Esophagus squamous epithelium (tissue), 5 donors: ENCODE measurements around the gene ATP10D. TPM values are rescaled to one million over a fixed set of nuclear protein-coding genes. Genes with fewer than 3 reads are reported as not detected.
"Not testable (repeated sequence)": the region's sequence is repeated elsewhere in the genome, so short reads cannot be mapped to it uniquely, and the experiment has no call there.

Source experiments
- DNase-seq: peaks from one replicate; lab custom pipeline; 2025; lab: John Stamatoyannopoulos, UW
- H3K27ac ChIP-seq, 4 donors: fragments of 200-600 bp; sonication (generic); one replicate each; pipeline ENCODE4 v1.5.1; 2016 to 2019; ENCODE audit warnings: mild to moderate bottlenecking in 1 of 4
- H3K27me3 ChIP-seq, 4 donors: fragments of 200-600 bp; sonication (generic); 1 replicate in 3 of 4; 2 replicates in 1 of 4; pipeline versions ENCODE4 v1.5.1 to v1.6.0; 2017 to 2021; ENCODE audit warnings: antibody characterized with exemption in 1 of 4
- H3K36me3 ChIP-seq, 3 donors: fragments of 200-600 bp; sonication (generic); one replicate each; pipeline ENCODE4 v1.5.1; 2016 to 2019
- H3K4me1 ChIP-seq, 3 donors: fragments of 200-600 bp; sonication (generic); one replicate each; pipeline ENCODE4 v1.5.1; 2017 to 2019
- H3K4me3 ChIP-seq, 4 donors: fragments of 200-600 bp; sonication (generic); 1 replicate in 3 of 4; 2 replicates in 1 of 4; pipeline ENCODE4 v1.5.1; 2016 to 2019; ENCODE audit warnings: mild to moderate bottlenecking in 2 of 4, moderate library complexity in 1 of 4
- H3K9me3 ChIP-seq, 3 donors: fragments of 200-600 bp; sonication (generic); one replicate each; pipeline ENCODE4 v1.5.1; 2016 to 2019
- POLR2A ChIP-seq, 4 donors: fragments of 450-650 bp; IDR thresholded peaks; one replicate each; pipeline ENCODE4 v1.6.1; 2017; ENCODE audit warnings: antibody characterized with exemption in 4 of 4, mild to moderate bottlenecking in 4 of 4, moderate library complexity in 3 of 4
- WGBS, 2 donors: methylation state at CpG; one replicate each; pipeline ENCODE4 v1.1.5; 2018; 5-methylcytosine and 5-hydroxymethylcytosine counted together
- intact Hi-C: fragments of 100-400 bp; cut with DNase I; formaldehyde crosslinking; loops from one replicate; pipeline ENCODE4 v1.15.0; 2022
- total RNA-seq, 4 donors: library from RNA; depleted of rRNA; stranded (reverse); fragments of >200 nt; gene quantifications; one replicate each; pipeline ENCODE4 v1.1.0, GENCODE V29; 2016
- TF ChIP-seq, protein P1 (sequence below), 6 experiments: fragments of 450-650 bp in 4 of 6; fragments of 200-600 bp in 2 of 6; sonication (generic) in 2 of 6; IDR thresholded peaks; one replicate each; pipeline ENCODE4 v1.5.1; 2016 to 2019; ENCODE audit warnings: antibody characterized with exemption in 6 of 6, mild to moderate bottlenecking in 4 of 6, moderate library complexity in 4 of 6
- donor health status: DM: yes; HTN: yes; CAD: no.

The ATP10D gene
- total RNA-seq, 4 donors from 2014 or later: 18.6 to 31.5 (median 27.8) TPM

DNA sequence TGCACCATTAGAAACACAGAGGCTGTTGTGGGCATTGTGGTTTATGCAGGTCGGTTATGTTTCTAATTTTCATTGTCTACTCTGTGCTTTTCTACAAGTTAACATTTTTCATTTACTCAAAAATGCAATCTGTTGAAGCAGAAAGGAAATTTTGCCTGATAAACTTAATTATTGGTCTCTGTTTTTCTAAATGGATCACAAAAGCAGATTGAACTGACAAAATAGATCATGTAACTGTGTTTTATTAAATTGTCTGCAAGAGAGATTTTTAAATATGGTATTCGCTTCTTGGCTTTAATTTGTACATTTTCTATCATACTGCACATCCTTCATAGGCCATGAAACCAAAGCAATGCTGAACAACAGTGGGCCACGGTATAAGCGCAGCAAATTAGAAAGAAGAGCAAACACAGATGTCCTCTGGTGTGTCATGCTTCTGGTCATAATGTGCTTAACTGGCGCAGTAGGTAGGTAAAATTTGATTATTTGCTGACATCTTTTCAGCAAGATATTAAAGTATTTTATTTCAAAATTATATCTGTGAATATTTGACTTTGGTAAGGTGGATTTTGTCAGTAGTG lies 50.6 kb downstream of the ATP10D start:
- WGBS, 2 donors: 81 to 92% methylated on average over 5 of the region's 5 CpGs
- no peaks in the 10 kb centered on the region for H3K27me3 ChIP-seq
- intact Hi-C loops: no loop called here
- peaks cover 0 to 79% (median 0%) of the 10 kb centered on the region in 3 donors for H3K36me3 ChIP-seq
- H3K9me3 ChIP-seq: no peaks in the 10 kb centered on the region
- H3K4me3 ChIP-seq: no peak overlapping the region
- no peak overlapping the region for H3K27ac ChIP-seq
- no peak for DNase-seq
- TF ChIP-seq POLR2A (IDR thresholded peaks at IDR 0.05): no peak
- TF ChIP-seq, protein P1, sequence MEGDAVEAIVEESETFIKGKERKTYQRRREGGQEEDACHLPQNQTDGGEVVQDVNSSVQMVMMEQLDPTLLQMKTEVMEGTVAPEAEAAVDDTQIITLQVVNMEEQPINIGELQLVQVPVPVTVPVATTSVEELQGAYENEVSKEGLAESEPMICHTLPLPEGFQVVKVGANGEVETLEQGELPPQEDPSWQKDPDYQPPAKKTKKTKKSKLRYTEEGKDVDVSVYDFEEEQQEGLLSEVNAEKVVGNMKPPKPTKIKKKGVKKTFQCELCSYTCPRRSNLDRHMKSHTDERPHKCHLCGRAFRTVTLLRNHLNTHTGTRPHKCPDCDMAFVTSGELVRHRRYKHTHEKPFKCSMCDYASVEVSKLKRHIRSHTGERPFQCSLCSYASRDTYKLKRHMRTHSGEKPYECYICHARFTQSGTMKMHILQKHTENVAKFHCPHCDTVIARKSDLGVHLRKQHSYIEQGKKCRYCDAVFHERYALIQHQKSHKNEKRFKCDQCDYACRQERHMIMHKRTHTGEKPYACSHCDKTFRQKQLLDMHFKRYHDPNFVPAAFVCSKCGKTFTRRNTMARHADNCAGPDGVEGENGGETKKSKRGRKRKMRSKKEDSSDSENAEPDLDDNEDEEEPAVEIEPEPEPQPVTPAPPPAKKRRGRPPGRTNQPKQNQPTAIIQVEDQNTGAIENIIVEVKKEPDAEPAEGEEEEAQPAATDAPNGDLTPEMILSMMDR (IDR thresholded peaks at IDR 0.05): no peak
- H3K4me1 ChIP-seq: peaks cover 5 to 20% (median 17%) of the 10 kb centered on the region in 3 donors

DNA sequence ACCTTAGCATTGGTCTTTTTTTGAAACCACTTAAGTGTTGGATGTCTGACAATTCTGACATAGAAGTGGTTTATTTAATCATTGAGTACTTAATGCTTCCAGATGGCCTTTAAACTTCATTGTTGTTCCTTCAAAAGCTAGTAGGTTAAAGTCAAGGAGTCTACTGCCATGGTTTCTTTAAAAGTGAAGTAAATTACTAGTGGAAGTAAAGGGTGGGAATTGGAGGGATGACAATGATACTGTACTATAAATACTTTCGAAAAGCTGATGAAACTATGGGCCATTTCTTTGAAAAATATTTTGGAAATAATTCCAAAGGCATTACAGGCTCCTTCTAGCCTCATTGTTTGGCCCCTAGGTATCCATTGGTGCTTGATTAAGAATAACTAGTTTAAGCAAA lies 51.9 kb downstream of the ATP10D start:
- no peak for DNase-seq
- no peak overlapping the region for H3K27ac ChIP-seq
- TF ChIP-seq POLR2A (IDR thresholded peaks at IDR 0.05): no peak
- TF ChIP-seq, protein P1 (IDR thresholded peaks at IDR 0.05): no peak
- H3K4me3 ChIP-seq: no peak overlapping the region
- H3K27me3 ChIP-seq: no peaks in the 10 kb centered on the region
- H3K9me3 ChIP-seq: no peaks in the 10 kb centered on the region
- WGBS, 2 donors: 0% methylated on average over 1 of the region's 1 CpG
- H3K36me3 ChIP-seq: peaks cover 0 to 92% (median 0%) of the 10 kb centered on the region in 3 donors
- intact Hi-C loops: no loop called here
- H3K4me1 ChIP-seq: peaks cover 0 to 8% (median 6%) of the 10 kb centered on the region in 3 donors

DNA sequence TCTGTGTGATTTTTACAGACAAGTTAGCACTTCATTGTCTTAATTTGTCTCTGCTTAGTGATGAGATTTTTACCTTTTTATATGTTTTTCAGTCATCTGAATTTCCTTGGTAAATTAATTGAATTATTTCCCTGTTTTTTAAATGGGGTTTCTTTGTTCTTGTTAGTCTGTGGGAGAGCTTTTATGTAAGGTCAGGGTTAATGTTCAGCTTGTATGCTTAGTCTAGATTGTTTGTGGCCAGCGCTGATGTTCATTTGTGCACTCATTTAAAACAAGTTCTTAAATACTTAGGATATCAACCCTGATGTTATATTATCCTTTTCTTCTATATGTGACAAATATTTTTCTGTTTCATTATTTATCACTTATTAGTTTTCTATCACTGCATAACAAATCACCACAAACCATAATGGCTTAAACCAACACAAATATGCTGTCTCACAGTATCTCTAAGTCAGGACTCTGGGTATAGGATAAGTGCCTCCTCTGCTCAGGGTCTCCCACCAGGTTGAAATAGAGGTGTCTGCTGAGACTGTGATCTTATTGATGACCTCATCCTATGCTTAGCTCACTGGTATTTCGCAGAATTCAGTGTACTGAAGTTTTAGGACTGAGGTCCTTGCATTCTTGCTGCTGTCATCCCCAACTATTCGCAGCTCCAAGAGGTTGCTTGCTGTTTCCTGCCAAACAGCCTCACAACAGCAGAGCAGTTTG lies 53.2 kb downstream of the ATP10D start:
- H3K4me3 ChIP-seq: no peak overlapping the region
- peaks cover 0 to 95% (median 0%) of the 10 kb centered on the region in 3 donors for H3K36me3 ChIP-seq
- H3K27ac ChIP-seq: no peak overlapping the region
- no peak for TF ChIP-seq POLR2A (IDR thresholded peaks at IDR 0.05)
- TF ChIP-seq, protein P1 (IDR thresholded peaks at IDR 0.05): no peak
- WGBS, 2 donors: 78 to 94% methylated on average over 3 of the region's 3 CpGs
- H3K9me3 ChIP-seq: no peaks in the 10 kb centered on the region
- H3K27me3 ChIP-seq: no peaks in the 10 kb centered on the region
- DNase-seq: no peak
- intact Hi-C loops: no loop called here
- H3K4me1 ChIP-seq: no peaks in the 10 kb centered on the region

DNA sequence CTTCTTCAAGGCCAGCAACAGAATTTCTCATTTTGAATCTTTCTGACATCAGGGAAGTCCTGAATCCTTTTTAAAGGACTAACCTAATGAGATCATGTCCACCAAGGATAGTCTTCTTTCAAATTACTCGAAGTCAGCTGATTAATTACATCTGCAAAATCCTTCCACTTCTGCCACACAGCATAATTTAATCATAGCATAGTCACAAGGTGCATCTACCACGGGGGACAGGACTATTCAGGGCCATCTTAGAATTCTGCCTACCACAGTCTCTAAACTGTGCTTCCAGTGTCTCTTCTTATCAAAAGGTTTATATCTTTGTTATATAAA lies 53.7 kb downstream of the ATP10D start:
- Histone ChIP-seq H3K36me3 (peaks cover 0 to 89% (median 0%) of the 10 kb centered on the region in 3 donors), H3K4me3 (no peak overlapping the region), H3K9me3 (no peaks in the 10 kb centered on the region), H3K27ac (no peak overlapping the region), H3K27me3 (no peaks in the 10 kb centered on the region), H3K4me1 (no peaks in the 10 kb centered on the region)
- intact Hi-C loops: no loop called here
- no peak for TF ChIP-seq POLR2A (IDR thresholded peaks at IDR 0.05)
- TF ChIP-seq, protein P1 (IDR thresholded peaks at IDR 0.05): no peak
- WGBS, 2 donors: 87 to 94% methylated on average over 2 of the region's 2 CpGs
- no peak for DNase-seq

DNA sequence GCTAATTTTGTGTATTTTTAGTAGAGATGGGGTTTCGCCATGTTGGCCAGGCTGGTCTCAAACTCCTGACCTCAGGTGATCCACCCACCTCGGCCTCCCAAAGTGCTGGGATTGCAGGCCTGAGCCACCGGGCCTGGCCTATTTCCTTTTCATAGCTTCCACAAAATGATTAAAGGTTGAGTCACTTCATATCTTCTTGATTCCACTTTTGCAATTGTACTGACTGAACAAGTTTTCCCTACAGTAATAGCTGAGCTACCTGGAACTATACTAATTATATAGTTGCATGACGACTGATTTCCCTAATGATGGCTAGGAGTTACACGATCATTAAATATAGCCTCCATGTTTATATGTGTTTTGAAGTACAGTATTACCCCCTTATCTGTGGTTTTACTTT lies 57.6 kb downstream of the ATP10D start:
- H3K9me3 ChIP-seq, DNase-seq, H3K27me3 ChIP-seq, H3K4me3 ChIP-seq, H3K27ac ChIP-seq, intact Hi-C loops, H3K4me1 ChIP-seq: not testable (repeated sequence)
- 47 to 48% methylated on average over 5 of the region's 5 CpGs for WGBS, 2 donors
- H3K36me3 ChIP-seq: peaks cover 0 to 81% (median 5%) of the 10 kb centered on the region in 3 donors
